Testis (tissue), 3 donors: ENCODE measurements around the gene NTM. TPM values are rescaled to one million over a fixed set of nuclear protein-coding genes. Genes with fewer than 3 reads are reported as not detected.

ENCODE experiments used
- DNase-seq: peaks from one replicate; pipeline ENCODE4 v3.0.0-alpha.2; 2019
- H3K27ac ChIP-seq, 2 donors: fragments of 200-600 bp; sonication (generic); one replicate each; pipeline ENCODE4 v1.5.1; 2019
- H3K27me3 ChIP-seq: fragments of 200-600 bp; sonication (generic); one replicate; pipeline ENCODE4 v1.5.1; 2019
- H3K36me3 ChIP-seq: fragments of 200-600 bp; sonication (generic); one replicate; pipeline ENCODE4 v1.5.1; 2017; ENCODE audit warnings: low read depth; ENCODE audit errors: missing control alignments
- H3K4me1 ChIP-seq: fragments of 200-600 bp; sonication (generic); one replicate; pipeline ENCODE4 v1.5.1; 2019
- H3K4me3 ChIP-seq, 2 donors: fragments of 200-600 bp; sonication (generic); one replicate each; pipeline ENCODE4 v1.5.1; 2017 to 2019
- H3K9me3 ChIP-seq: fragments of 200-600 bp; sonication (generic); one replicate; pipeline ENCODE4 v1.5.1; 2017
- POLR2A ChIP-seq: fragments of 450-650 bp; IDR thresholded peaks from one replicate; pipeline ENCODE4 v1.6.1; 2017; ENCODE audit warnings: antibody characterized with exemption, mild to moderate bottlenecking, moderate library complexity
- WGBS, 2 donors: methylation state at CpG; one replicate each; pipeline ENCODE4 v1.1.5; 2018; 5-methylcytosine and 5-hydroxymethylcytosine counted together
- intact Hi-C: fragments of 100-400 bp; cut with DNase I; formaldehyde crosslinking; loops from one replicate; pipeline ENCODE4 v1.15.1; 2023; ENCODE audit warnings: low total_unique reads
- polyA plus RNA-seq: library from polyadenylated mRNA; stranded (reverse); fragments of 350-450 nt; fragmentation: Illumina TruSeq; extraction: RNeasy Lipid Tissue Mini Kit (QIAGEN cat#74804); gene quantifications from one replicate; pipeline ENCODE4 v1.2.3, GENCODE V29; 2014; ENCODE audit warnings: low read depth, low replicate concordance; ENCODE audit not compliant: insufficient read depth
- total RNA-seq, 2 donors: library from RNA; depleted of rRNA; stranded (reverse); fragments of >200 nt; gene quantifications; one replicate each; pipeline ENCODE4 v1.2.3, GENCODE V29; 2016
- TF ChIP-seq, protein P1 (sequence below), 3 experiments: fragments of 450-650 bp in 2 of 3; fragments of 200-600 bp in 1 of 3; sonication (generic) in 1 of 3; IDR thresholded peaks; one replicate each; pipeline ENCODE4 v1.5.1; 2016 to 2019; ENCODE audit warnings: antibody characterized with exemption in 3 of 3, mild to moderate bottlenecking in 2 of 3, moderate library complexity in 1 of 3

Gene NTM
- total and polyA plus RNA-seq, 3 donors from 2014 or later: 1.7 to 4.5 (median 1.8) TPM

DNA sequence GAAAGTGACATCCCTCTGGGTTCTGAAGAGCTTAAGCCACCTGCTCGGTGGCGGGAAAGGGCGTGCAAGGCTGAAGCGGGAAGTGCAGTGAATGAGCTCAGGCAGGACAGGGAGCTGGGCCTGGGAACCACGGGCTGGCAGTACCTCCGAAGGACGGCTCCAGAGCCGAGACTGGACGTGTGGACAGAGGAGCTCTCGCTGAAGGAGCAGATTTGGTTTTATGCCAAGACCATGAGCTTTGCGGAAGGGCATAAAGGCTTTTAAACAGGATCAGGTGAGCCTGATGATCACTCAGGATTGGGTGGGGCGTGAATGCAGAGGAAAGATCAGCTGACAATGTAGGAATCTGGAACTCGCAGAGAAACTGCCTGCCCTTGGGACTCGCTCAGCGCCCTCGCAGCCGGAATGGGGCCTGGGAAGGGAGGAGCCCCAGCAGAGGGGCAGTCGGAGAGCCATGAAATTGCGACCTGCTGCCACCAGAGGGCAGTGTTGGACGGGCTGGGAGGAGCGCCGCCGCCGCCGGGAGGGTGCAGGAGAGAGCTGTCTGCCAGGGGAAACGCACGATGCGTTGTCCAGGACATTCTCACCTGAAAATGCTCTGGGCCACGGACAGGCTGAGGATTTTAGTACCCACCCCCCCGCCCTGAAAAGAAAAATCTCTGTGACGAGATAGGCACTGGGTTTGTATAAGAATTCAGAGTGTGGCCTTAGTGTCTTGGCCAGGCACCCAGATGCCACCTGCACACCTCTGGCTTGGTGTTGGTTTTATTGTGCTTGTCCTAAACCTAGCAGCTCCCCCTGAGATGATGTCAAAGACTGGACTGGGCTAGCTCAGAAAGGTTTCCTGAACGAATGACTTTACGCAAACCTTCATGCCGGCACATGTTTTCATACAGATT is 324.4 kb downstream of the NTM start:
- 19 to 23% methylated on average over 22 to 34 of the region's 34 CpGs for WGBS, 2 donors
- Histone ChIP-seq H3K9me3 (no peaks in the 10 kb centered on the region), H3K27me3 (no peaks in the 10 kb centered on the region), H3K4me3 (no peak overlapping the region), H3K4me1 (no peaks in the 10 kb centered on the region), H3K36me3 (no peaks in the 10 kb centered on the region), H3K27ac (no peak overlapping the region)
- peak; percentile 87 for DNase-seq
- TF ChIP-seq, protein P1, sequence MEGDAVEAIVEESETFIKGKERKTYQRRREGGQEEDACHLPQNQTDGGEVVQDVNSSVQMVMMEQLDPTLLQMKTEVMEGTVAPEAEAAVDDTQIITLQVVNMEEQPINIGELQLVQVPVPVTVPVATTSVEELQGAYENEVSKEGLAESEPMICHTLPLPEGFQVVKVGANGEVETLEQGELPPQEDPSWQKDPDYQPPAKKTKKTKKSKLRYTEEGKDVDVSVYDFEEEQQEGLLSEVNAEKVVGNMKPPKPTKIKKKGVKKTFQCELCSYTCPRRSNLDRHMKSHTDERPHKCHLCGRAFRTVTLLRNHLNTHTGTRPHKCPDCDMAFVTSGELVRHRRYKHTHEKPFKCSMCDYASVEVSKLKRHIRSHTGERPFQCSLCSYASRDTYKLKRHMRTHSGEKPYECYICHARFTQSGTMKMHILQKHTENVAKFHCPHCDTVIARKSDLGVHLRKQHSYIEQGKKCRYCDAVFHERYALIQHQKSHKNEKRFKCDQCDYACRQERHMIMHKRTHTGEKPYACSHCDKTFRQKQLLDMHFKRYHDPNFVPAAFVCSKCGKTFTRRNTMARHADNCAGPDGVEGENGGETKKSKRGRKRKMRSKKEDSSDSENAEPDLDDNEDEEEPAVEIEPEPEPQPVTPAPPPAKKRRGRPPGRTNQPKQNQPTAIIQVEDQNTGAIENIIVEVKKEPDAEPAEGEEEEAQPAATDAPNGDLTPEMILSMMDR (IDR thresholded peaks at IDR 0.05): peak; percentile 73 to 91 (median 89)
- TF ChIP-seq POLR2A: no peak
- intact Hi-C loops: no loop called here

DNA sequence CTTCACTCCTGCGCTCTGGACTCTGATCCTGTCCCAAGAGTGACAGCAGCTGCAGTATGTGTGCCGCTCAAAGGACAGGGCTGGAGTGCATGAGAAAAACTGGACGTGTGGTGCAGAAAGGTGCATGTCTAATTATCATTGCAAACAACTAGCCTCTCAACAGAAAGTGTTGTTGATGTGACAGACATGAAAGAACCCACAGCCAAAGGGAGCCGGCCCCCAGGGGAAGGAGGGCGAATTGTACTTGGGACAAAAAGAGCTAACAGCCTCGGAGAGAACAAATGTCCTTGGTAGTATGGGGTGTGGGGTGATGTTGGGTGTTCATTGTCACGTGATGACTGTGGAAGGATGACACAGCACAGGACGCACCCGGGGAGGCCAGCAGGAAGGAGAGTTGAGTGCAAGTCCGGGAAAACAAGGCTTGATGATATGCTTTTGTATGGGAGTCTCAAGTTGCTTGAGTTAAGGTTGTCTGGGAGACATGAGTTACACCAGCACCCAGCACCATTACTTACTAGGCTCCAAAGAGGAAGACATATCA is 325.5 kb downstream of the NTM start:
- DNase-seq: no peak
- no peaks in the 10 kb centered on the region for H3K27me3 ChIP-seq
- H3K4me3 ChIP-seq: no peak overlapping the region
- WGBS, 2 donors: 78 to 82% methylated on average over 10 of the region's 10 CpGs
- TF ChIP-seq POLR2A: no peak
- TF ChIP-seq, protein P1 (IDR thresholded peaks at IDR 0.05): no peak
- H3K4me1 ChIP-seq: no peaks in the 10 kb centered on the region
- H3K36me3 ChIP-seq: no peaks in the 10 kb centered on the region
- intact Hi-C loops: no loop called here
- H3K27ac ChIP-seq: no peak overlapping the region
- H3K9me3 ChIP-seq: no peaks in the 10 kb centered on the region

DNA sequence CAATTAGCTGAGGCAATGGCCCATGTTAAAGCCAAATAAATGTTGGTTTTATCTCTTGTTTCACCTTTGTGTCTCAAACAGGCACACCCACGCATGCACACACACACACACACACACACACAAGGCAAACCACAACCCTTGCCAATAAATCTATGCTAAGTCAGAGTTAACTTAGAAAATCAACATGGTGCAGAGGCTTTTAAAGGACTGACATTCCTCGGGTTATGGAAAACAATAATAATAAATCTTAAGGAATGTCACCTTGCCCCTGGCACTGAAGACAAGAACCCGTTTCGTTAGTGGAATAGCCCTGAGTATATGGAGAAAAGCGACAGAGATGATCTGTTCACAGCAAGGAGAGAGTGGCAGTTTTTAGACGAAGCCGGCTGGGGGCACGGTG is 326.3 kb downstream of the NTM start:
- H3K36me3 ChIP-seq: no peaks in the 10 kb centered on the region
- no peaks in the 10 kb centered on the region for H3K9me3 ChIP-seq
- DNase-seq: no peak
- H3K4me1 ChIP-seq: no peaks in the 10 kb centered on the region
- no peak overlapping the region for H3K27ac ChIP-seq
- 63 to 69% methylated on average over 8 of the region's 8 CpGs for WGBS, 2 donors
- TF ChIP-seq POLR2A: no peak
- TF ChIP-seq, protein P1 (IDR thresholded peaks at IDR 0.05): no peak
- no peak overlapping the region for H3K4me3 ChIP-seq
- intact Hi-C loops: no loop called here
- no peaks in the 10 kb centered on the region for H3K27me3 ChIP-seq

DNA sequence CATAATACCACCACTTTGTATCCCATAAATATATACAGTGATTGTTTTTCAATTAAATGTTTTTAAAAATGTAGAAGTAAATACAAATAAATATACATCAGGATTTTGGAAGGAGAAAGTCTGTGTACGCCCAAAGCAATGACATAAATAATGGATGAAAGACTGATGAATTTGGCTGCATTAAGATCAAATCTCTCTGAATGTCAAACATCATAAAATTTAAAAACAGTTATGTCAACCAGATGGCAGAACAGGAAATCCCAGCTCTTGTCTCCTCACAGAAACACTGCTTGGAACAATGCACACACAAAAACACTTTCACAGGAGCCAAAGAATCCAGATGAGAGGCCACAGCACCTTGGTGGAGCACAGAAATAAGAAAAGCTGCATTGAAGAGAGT is 332.9 kb downstream of the NTM start:
- intact Hi-C loops: no loop called here
- no peak for TF ChIP-seq POLR2A
- Histone ChIP-seq H3K4me1 (no peaks in the 10 kb centered on the region), H3K9me3 (no peaks in the 10 kb centered on the region), H3K4me3 (no peak overlapping the region), H3K36me3 (no peaks in the 10 kb centered on the region), H3K27me3 (no peaks in the 10 kb centered on the region), H3K27ac (no peak overlapping the region)
- WGBS, 2 donors: 46 to 92% methylated on average over 1 of the region's 1 CpG
- DNase-seq: no peak

DNA sequence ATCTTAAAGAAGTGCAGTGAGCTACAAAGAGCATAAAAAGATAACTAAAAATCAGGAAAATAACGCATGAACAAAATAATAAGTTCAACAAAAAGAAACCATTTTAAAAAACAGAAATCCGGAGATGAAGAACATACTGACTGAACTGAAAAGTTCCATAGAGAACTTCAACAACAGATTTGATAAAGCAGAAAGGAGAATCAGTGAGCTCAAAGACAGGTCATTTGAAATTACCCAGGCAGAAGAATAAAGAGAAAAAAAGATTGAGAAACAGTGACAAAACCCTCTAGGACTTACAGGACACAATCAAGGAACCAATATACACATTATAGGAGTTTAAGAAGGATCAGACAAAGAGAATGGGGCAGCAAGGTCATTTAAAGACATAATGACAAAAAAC is 334.3 kb downstream of the NTM start:
- WGBS, 2 donors: 88 to 100% methylated on average over 2 of the region's 2 CpGs
- Histone ChIP-seq H3K27ac (no peak overlapping the region), H3K9me3 (no peaks in the 10 kb centered on the region), H3K4me1 (no peaks in the 10 kb centered on the region), H3K27me3 (no peaks in the 10 kb centered on the region), H3K36me3 (no peaks in the 10 kb centered on the region), H3K4me3 (no peak overlapping the region)
- intact Hi-C loops: no loop called here
- no peak for DNase-seq
- TF ChIP-seq, protein P1 (IDR thresholded peaks at IDR 0.05): no peak
- TF ChIP-seq POLR2A: no peak
